ENCODE measurements around the gene CNMD. TPM values are rescaled to one million over a fixed set of nuclear protein-coding genes. Genes with fewer than 3 reads are reported as not detected.
"Not testable (repeated sequence)": the region's sequence is repeated elsewhere in the genome, so short reads cannot be mapped to it uniquely, and the experiment has no call there.

Gene CNMD
- total RNA-seq, 6 donors from 2014 or later, result 0.24 to 0.46 TPM; not detected in 4

GRCh38 chr13:52734075-52734623 is 5.5 kb downstream of the CNMD start:
- Histone ChIP-seq H3K27ac (no peak overlapping the region), H3K9me3 (no peaks in the 10 kb centered on the region), H3K36me3 (no peaks in the 10 kb centered on the region), H3K4me3 (no peak overlapping the region), H3K4me1 (peaks cover 4 to 9% (median 8%) of the 10 kb centered on the region in 4 donors), H3K27me3 (peaks cover 0 to 12% (median 4%) of the 10 kb centered on the region in 4 donors)
- no peak for DNase-seq
- TF ChIP-seq EP300 (IDR thresholded peaks at IDR 0.05) (no peak), POLR2A (IDR thresholded peaks at IDR 0.05) (no peak), CTCF (IDR thresholded peaks at IDR 0.05) (no peak), POLR2AphosphoS5 (IDR thresholded peaks at IDR 0.05) (no peak)
- 83% methylated on average over 4 of the region's 4 CpGs for WGBS, 2 donors
- no peak for ATAC-seq (ENCODE audit: low FRiP score in 2 of 2)

DNA sequence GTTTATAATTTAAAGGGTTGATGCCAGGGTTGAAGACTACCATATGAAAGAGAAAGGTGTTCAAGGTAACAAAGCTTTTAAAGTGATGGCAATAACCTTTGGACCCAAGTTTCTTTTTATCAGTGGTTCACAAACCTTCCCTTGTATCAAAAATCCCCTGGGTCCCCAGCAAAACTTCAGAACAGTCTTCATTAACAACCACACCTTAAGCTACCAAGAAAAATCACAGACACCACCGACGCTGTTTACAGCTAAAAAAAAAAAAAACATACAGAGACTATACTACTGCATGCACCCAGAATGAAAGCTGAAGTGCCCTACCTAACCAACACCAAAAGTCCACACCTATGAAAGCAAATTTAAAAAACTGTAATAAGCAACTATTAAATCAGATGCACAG is 13.4 kb downstream of the CNMD start:
- Histone ChIP-seq H3K27ac (no peak overlapping the region), H3K27me3 (no peaks in the 10 kb centered on the region), H3K4me1 (peaks cover 0 to 2% (median 0%) of the 10 kb centered on the region in 4 donors), H3K36me3 (no peaks in the 10 kb centered on the region), H3K9me3 (no peaks in the 10 kb centered on the region), H3K4me3 (no peak overlapping the region)
- WGBS, 2 donors, result 87 to 90% methylated on average over 2 of the region's 2 CpGs
- TF ChIP-seq CTCF (IDR thresholded peaks at IDR 0.05) (no peak), POLR2A (IDR thresholded peaks at IDR 0.05) (no peak), EP300 (IDR thresholded peaks at IDR 0.05) (no peak), POLR2AphosphoS5 (IDR thresholded peaks at IDR 0.05) (no peak)
- DNase-seq (no peak), ATAC-seq (ENCODE audit: low FRiP score in 2 of 2) (no peak)

DNA sequence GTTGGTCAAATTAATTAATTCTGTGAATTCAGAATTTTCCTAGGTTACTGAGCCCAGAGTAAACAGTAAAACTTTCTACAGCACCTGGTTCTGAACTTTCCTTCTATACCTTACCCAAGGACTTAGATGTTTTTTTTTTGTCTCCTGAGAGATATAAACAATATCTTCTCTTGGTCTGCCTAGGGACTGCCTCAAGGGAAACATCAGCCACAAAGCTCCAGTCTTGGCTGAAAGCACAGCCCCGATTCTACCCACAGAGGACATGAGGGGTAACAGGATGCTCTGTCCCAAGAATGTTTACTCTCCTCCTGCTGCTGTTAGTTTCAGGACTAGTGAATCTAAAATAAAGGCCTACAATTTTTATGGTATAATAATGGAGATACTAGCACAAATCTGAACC is 14.3 kb downstream of the CNMD start:
- Histone ChIP-seq H3K4me1 (peaks cover 0 to 9% (median 2%) of the 10 kb centered on the region in 4 donors), H3K36me3 (no peaks in the 10 kb centered on the region), H3K4me3 (no peak overlapping the region), H3K27ac (no peak overlapping the region), H3K27me3 (no peaks in the 10 kb centered on the region), H3K9me3 (no peaks in the 10 kb centered on the region)
- TF ChIP-seq CTCF (IDR thresholded peaks at IDR 0.05) (no peak), EP300 (IDR thresholded peaks at IDR 0.05) (no peak), POLR2AphosphoS5 (IDR thresholded peaks at IDR 0.05) (no peak), POLR2A (IDR thresholded peaks at IDR 0.05) (no peak)
- ATAC-seq (ENCODE audit: low FRiP score in 2 of 2) (no peak), DNase-seq (no peak)
- WGBS, 2 donors, result 67 to 85% methylated on average over 1 of the region's 1 CpG

DNA sequence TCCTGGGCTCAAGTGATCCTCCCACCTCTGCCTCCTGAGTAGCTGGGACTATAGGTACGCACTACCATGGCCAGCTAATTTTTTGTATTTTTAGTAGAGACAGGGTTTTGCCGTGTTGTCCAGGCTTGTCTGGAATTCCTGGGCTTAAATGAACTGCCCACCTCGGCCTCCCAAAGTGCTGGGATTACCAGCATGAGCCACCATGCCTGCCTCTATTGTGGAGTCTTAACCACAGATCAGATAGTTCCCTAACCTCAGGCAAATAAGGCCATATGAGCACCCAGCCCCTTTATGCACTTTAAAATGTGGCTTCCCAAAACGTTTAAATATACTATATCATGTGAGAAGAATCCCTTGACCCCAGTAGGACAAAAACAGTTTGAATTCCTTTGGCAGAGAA is 16.4 kb downstream of the CNMD start:
- Histone ChIP-seq H3K9me3 (no peaks in the 10 kb centered on the region), H3K27ac (no peak overlapping the region), H3K4me3 (no peak overlapping the region), H3K4me1 (peaks cover 0 to 9% (median 2%) of the 10 kb centered on the region in 4 donors), H3K36me3 (no peaks in the 10 kb centered on the region), H3K27me3 (no peaks in the 10 kb centered on the region)
- 79 to 95% methylated on average over 4 of the region's 4 CpGs for WGBS, 2 donors
- DNase-seq (no peak), ATAC-seq (ENCODE audit: low FRiP score in 2 of 2) (no peak)
- no peak for TF ChIP-seq EP300 (IDR thresholded peaks at IDR 0.05)
- TF ChIP-seq POLR2A (IDR thresholded peaks at IDR 0.05), result no peak
- TF ChIP-seq POLR2AphosphoS5 (IDR thresholded peaks at IDR 0.05), result no peak
- no peak for TF ChIP-seq CTCF (IDR thresholded peaks at IDR 0.05)

GRCh38 chr13:52721356-52721755 is 18.3 kb downstream of the CNMD start:
- not testable (repeated sequence) for H3K4me3 ChIP-seq; H3K36me3 ChIP-seq; H3K27ac ChIP-seq; H3K9me3 ChIP-seq; H3K4me1 ChIP-seq; H3K27me3 ChIP-seq; ATAC-seq (ENCODE audit: low FRiP score in 2 of 2); DNase-seq
- WGBS, 2 donors, result 92 to 100% methylated on average over 1 of the region's 2 CpGs

- not testable (repeated sequence) for H3K9me3 ChIP-seq; H3K4me3 ChIP-seq; H3K27ac ChIP-seq; H3K4me1 ChIP-seq; H3K36me3 ChIP-seq; H3K27me3 ChIP-seq; ATAC-seq (ENCODE audit: low FRiP score in 2 of 2)
- DNase-seq, result peak in 1 of 2 donors; percentile 67
- WGBS, 2 donors, result 33 to 36% methylated on average over 5 to 7 of the region's 7 CpGs
Observed at GRCh38 chr13:52720904-52721303, 18.7 kb downstream of the CNMD start.
